SK-N-SH treated with all-trans-retinoic acid at 6 μM for 48 hours (cell line): ENCODE results near the gene CTTN.

Experiments used
- ARNTL ChIP-seq: fragments of 450-650 bp; formaldehyde crosslinking; IDR thresholded peaks from 2 replicates; pipeline ENCODE4 v1.5.0; 2020; ENCODE audit warnings: low read depth, mild to moderate bottlenecking, moderate library complexity, borderline replicate concordance
- CREB5 ChIP-seq: fragments of 250-450 bp; sonication (Bioruptor Pico); IDR thresholded peaks from 2 replicates; pipeline ENCODE4 v1.5.1; 2020; ENCODE audit warnings: low read depth, mild to moderate bottlenecking, moderate library complexity
- CSDC2 ChIP-seq: fragments of 250-450 bp; sonication (Bioruptor Pico); IDR thresholded peaks from 2 replicates; pipeline ENCODE4 v1.5.0; 2020; ENCODE audit warnings: mild to moderate bottlenecking, moderate library complexity
- ESRRG ChIP-seq: fragments of 250-450 bp; sonication (Bioruptor Pico); IDR thresholded peaks from 2 replicates; pipeline ENCODE4 v1.6.1; 2021; ENCODE audit warnings: mild to moderate bottlenecking
- ISL1 ChIP-seq: fragments of 250-450 bp; sonication (Bioruptor Pico); IDR thresholded peaks from 2 replicates; pipeline ENCODE4 v2.1.2; 2022; ENCODE audit warnings: mild to moderate bottlenecking, moderate library complexity
- PATZ1 ChIP-seq: fragments of 250-450 bp; sonication (Bioruptor Pico); IDR thresholded peaks from 2 replicates; pipeline ENCODE4 v1.8.0; 2020; ENCODE audit warnings: mild to moderate bottlenecking, moderate library complexity, borderline replicate concordance
- POU6F1 ChIP-seq: fragments of 250-450 bp; sonication (Bioruptor Pico); IDR thresholded peaks from 2 replicates; pipeline ENCODE4 v1.8.0; 2021; ENCODE audit warnings: low read depth, mild to moderate bottlenecking, moderate library complexity, borderline replicate concordance
- PPARA ChIP-seq: fragments of 250-450 bp; sonication (Bioruptor Pico); IDR thresholded peaks from 2 replicates; pipeline ENCODE4 v1.5.0; 2020; ENCODE audit warnings: mild to moderate bottlenecking, borderline replicate concordance
- ZC3H10 ChIP-seq: fragments of 250-450 bp; sonication (Bioruptor Pico); IDR thresholded peaks from 2 replicates; pipeline ENCODE4 v1.5.1; 2021; ENCODE audit warnings: mild to moderate bottlenecking, moderate library complexity
- ZFP3 ChIP-seq: fragments of 250-450 bp; sonication (Bioruptor Pico); IDR thresholded peaks from 2 replicates; pipeline ENCODE4 v1.5.0; 2020; ENCODE audit warnings: mild to moderate bottlenecking, moderate library complexity
- ZFP30 ChIP-seq: fragments of 450-650 bp; formaldehyde crosslinking; IDR thresholded peaks from 2 replicates; pipeline ENCODE4 v1.5.0; 2022; ENCODE audit warnings: mild to moderate bottlenecking, moderate library complexity
- ZNF565 ChIP-seq: fragments of 450-650 bp; formaldehyde crosslinking; conservative IDR thresholded peaks from 2 replicates; pipeline ENCODE4 v1.5.0; 2020; ENCODE audit warnings: low read depth, mild to moderate bottlenecking, moderate library complexity
- ZNF70 ChIP-seq: fragments of 450-650 bp; formaldehyde crosslinking; IDR thresholded peaks from 2 replicates; pipeline ENCODE4 v1.5.0; 2020; ENCODE audit warnings: mild to moderate bottlenecking, moderate library complexity
- TF ChIP-seq, protein P1 (sequence below): fragments of 250-450 bp; sonication (Bioruptor Pico); IDR thresholded peaks from 2 replicates; pipeline ENCODE4 v1.5.1; 2021; ENCODE audit warnings: mild to moderate bottlenecking, moderate library complexity

- TF ChIP-seq PATZ1 (CRISPR knock-in tag) (no peak), CREB5 (no peak), ZFP3 (CRISPR knock-in tag) (no peak), ZFP30 (CRISPR knock-in tag) (no peak), ZNF565 (CRISPR knock-in tag) (no peak), ISL1 (CRISPR knock-in tag) (no peak), ZC3H10 (CRISPR knock-in tag) (no peak), PPARA (no peak), POU6F1 (no peak), CSDC2 (CRISPR knock-in tag) (no peak), ESRRG (CRISPR knock-in tag) (no peak), ZNF70 (CRISPR knock-in tag) (no peak), ARNTL (CRISPR knock-in tag) (no peak)
- TF ChIP-seq, protein P1, sequence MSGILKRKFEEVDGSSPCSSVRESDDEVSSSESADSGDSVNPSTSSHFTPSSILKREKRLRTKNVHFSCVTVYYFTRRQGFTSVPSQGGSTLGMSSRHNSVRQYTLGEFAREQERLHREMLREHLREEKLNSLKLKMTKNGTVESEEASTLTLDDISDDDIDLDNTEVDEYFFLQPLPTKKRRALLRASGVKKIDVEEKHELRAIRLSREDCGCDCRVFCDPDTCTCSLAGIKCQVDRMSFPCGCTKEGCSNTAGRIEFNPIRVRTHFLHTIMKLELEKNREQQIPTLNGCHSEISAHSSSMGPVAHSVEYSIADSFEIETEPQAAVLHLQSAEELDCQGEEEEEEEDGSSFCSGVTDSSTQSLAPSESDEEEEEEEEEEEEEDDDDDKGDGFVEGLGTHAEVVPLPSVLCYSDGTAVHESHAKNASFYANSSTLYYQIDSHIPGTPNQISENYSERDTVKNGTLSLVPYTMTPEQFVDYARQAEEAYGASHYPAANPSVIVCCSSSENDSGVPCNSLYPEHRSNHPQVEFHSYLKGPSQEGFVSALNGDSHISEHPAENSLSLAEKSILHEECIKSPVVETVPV (CRISPR knock-in tag) = no peak
Observed at GRCh38 chr11:70483917-70484316, 85.6 kb downstream of the CTTN start.
